Measurements from ENCODE around the gene SOX6. TPM values are rescaled to one million over a fixed set of nuclear protein-coding genes. Genes with fewer than 3 reads are reported as not detected.

The SOX6 gene
- total RNA-seq, 2 experiments from 2014 or later, result 0.13 TPM; not detected in 1

DNA sequence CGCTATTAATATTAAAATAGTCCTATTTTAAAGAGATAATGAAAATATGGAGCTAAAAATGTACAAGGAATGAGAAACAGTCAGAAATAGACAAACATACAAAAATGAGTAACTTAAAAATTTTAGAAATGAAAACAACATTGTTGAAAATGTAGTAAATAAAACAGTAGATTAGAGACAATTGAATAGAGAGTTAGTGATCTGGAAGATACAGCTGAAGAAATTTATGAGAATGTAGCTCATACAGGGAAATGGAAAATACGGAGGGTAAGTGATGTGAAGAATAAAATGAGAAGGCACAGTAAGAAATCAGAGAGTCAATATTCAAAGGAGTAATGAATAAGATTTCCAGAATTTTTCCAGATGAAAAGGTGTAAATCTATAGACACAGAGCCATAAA is 424.8 kb downstream of the SOX6 start:
- H3K9me3 ChIP-seq (ENCODE audit: low read length), result no peaks in the 10 kb centered on the region
- TF ChIP-seq, protein P1, sequence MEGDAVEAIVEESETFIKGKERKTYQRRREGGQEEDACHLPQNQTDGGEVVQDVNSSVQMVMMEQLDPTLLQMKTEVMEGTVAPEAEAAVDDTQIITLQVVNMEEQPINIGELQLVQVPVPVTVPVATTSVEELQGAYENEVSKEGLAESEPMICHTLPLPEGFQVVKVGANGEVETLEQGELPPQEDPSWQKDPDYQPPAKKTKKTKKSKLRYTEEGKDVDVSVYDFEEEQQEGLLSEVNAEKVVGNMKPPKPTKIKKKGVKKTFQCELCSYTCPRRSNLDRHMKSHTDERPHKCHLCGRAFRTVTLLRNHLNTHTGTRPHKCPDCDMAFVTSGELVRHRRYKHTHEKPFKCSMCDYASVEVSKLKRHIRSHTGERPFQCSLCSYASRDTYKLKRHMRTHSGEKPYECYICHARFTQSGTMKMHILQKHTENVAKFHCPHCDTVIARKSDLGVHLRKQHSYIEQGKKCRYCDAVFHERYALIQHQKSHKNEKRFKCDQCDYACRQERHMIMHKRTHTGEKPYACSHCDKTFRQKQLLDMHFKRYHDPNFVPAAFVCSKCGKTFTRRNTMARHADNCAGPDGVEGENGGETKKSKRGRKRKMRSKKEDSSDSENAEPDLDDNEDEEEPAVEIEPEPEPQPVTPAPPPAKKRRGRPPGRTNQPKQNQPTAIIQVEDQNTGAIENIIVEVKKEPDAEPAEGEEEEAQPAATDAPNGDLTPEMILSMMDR (conservative IDR thresholded peaks at IDR 0.05; ENCODE audit: low read length), result no peak
- no peak for TF ChIP-seq EZH2phosphoT487 (IDR thresholded peaks at IDR 0.05; ENCODE audit: borderline replicate concordance, low read depth, low read length)
- intact Hi-C loops (cut with micrococcal nuclease; ENCODE audit: unreplicated experiment), result no loop called here
- no peak overlapping the region for H3K4me3 ChIP-seq (ENCODE audit: low read depth, low read length, poor library complexity, severe bottlenecking)
- CTCF ChIA-PET (ENCODE audit: unreplicated experiment), result no interaction called here
- no peak overlapping the region for H3K4me2 ChIP-seq (ENCODE audit: low read length)
- H4K20me1 ChIP-seq (ENCODE audit: insufficient read depth, low read length), result no peaks in the 10 kb centered on the region
- POLR2A ChIA-PET, result interaction anchor here (0.7 kb wide), 2 partner anchors 9 to 298 kb away, joined by 3 read pairs; no protein-coding TSS in a partner anchor
- H3K4me1 ChIP-seq (ENCODE audit: insufficient read depth, low read length, poor library complexity, severe bottlenecking), result no peaks in the 10 kb centered on the region
- H3K36me3 ChIP-seq (ENCODE audit: insufficient read depth, low read length), result no peaks in the 10 kb centered on the region
- no peaks in the 10 kb centered on the region for H3K79me2 ChIP-seq (ENCODE audit: insufficient read depth, low read depth, low read length)
- H3K27ac ChIP-seq (ENCODE audit: low read depth, low read length, poor library complexity, severe bottlenecking), result no peak overlapping the region
- no TSS peak for BruUV-seq (replicated peaks)
- DNase-seq (ENCODE audit: low spot score), result no peak
- no peak overlapping the region for H2AFZ ChIP-seq (ENCODE audit: low read length)
- no peaks in the 10 kb centered on the region for H3K9me2 ChIP-seq (ENCODE audit: insufficient read depth, low read length)

DNA sequence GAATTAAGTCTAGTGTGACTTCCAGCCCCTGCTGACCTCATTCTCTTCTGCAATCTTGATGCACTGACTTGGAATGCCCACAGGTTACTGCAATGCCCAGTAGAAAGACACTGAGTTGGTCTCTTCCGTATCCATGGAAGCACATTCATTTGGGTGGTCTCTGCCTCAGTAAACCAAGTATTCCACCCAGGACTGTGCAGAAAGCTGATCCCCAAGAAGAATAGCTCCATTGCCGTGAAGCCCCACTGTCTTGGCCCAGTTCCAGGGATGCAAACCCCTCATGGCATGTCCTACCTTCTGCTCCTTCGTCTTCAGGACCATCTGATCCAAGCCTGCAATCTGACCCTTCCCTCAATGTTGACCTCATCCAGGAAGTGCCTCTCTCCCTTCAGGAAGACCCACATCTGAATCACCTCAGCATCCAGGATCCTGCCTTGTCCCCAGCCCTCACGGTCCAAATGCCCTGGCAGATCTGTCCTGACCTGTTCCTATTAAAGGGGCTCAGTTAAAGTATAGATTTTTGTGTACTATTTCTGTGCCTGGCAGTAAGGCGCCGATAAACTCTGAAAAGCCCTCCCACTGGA is 425.8 kb downstream of the SOX6 start:
- CTCF ChIA-PET (ENCODE audit: unreplicated experiment), result no interaction called here
- Histone ChIP-seq H3K9me3 (ENCODE audit: low read length) (no peaks in the 10 kb centered on the region), H3K4me1 (ENCODE audit: insufficient read depth, low read length, poor library complexity, severe bottlenecking) (no peaks in the 10 kb centered on the region), H4K20me1 (ENCODE audit: insufficient read depth, low read length) (no peaks in the 10 kb centered on the region), H3K36me3 (ENCODE audit: insufficient read depth, low read length) (no peaks in the 10 kb centered on the region), H3K4me3 (ENCODE audit: low read depth, low read length, poor library complexity, severe bottlenecking) (no peak overlapping the region), H3K79me2 (ENCODE audit: insufficient read depth, low read depth, low read length) (no peaks in the 10 kb centered on the region), H3K4me2 (ENCODE audit: low read length) (no peak overlapping the region), H3K9me2 (ENCODE audit: insufficient read depth, low read length) (no peaks in the 10 kb centered on the region), H2AFZ (ENCODE audit: low read length) (no peak overlapping the region), H3K27ac (ENCODE audit: low read depth, low read length, poor library complexity, severe bottlenecking) (no peak overlapping the region)
- POLR2A ChIA-PET, result no interaction called here
- intact Hi-C loops (cut with micrococcal nuclease; ENCODE audit: unreplicated experiment), result no loop called here
- no TSS peak for BruUV-seq (replicated peaks)
- TF ChIP-seq, protein P1 (conservative IDR thresholded peaks at IDR 0.05; ENCODE audit: low read length), result no peak
- no peak for TF ChIP-seq EZH2phosphoT487 (IDR thresholded peaks at IDR 0.05; ENCODE audit: borderline replicate concordance, low read depth, low read length)
- DNase-seq (ENCODE audit: low spot score), result no peak

DNA sequence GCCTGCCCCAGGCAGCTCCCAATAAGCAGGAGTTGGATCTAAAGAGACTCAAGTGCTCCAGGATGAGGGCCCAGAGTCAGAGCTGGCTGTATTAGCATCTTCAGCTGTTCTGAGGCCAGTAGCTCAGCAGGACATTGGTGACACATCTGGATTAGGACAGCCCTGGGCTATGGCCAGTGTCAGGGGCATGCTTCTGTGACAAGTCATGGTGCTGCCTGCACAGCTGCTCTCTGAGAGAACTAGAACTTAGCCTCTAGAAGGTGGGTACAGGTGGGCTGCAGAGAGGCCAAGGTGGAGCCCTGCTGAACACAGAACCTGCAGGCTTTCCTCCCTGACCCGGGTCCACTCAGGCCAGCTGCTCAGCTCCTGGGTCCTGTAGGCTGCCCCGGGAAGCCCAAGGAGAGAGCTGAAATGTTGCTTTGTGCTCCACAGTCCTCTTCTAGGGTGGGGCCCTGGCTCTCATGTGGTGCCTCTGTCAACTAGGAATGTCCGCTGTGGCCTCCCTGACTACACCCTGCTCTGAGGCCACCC is 426.9 kb downstream of the SOX6 start:
- no peak overlapping the region for H3K4me2 ChIP-seq (ENCODE audit: low read length)
- H3K36me3 ChIP-seq (ENCODE audit: insufficient read depth, low read length), result no peaks in the 10 kb centered on the region
- BruUV-seq (replicated peaks), result no TSS peak
- H3K4me1 ChIP-seq (ENCODE audit: insufficient read depth, low read length, poor library complexity, severe bottlenecking), result no peaks in the 10 kb centered on the region
- no peaks in the 10 kb centered on the region for H4K20me1 ChIP-seq (ENCODE audit: insufficient read depth, low read length)
- DNase-seq (ENCODE audit: low spot score), result no peak
- H3K27ac ChIP-seq (ENCODE audit: low read depth, low read length, poor library complexity, severe bottlenecking), result no peak overlapping the region
- H3K9me3 ChIP-seq (ENCODE audit: low read length), result no peaks in the 10 kb centered on the region
- TF ChIP-seq, protein P1 (conservative IDR thresholded peaks at IDR 0.05; ENCODE audit: low read length), result no peak
- no peak for TF ChIP-seq EZH2phosphoT487 (IDR thresholded peaks at IDR 0.05; ENCODE audit: borderline replicate concordance, low read depth, low read length)
- H3K4me3 ChIP-seq (ENCODE audit: low read depth, low read length, poor library complexity, severe bottlenecking), result no peak overlapping the region
- POLR2A ChIA-PET, result interaction anchor here (0.6 kb wide), 1 partner anchor 142 kb away, joined by 5 read pairs; no protein-coding TSS in a partner anchor
- H3K79me2 ChIP-seq (ENCODE audit: insufficient read depth, low read depth, low read length), result no peaks in the 10 kb centered on the region
- H2AFZ ChIP-seq (ENCODE audit: low read length), result no peak overlapping the region
- intact Hi-C loops (cut with micrococcal nuclease; ENCODE audit: unreplicated experiment), result no loop called here
- no peaks in the 10 kb centered on the region for H3K9me2 ChIP-seq (ENCODE audit: insufficient read depth, low read length)
- CTCF ChIA-PET (ENCODE audit: unreplicated experiment), result no interaction called here

Measured in OCI-LY7 (cell line).